HG02884 (cell line): Measurements from ENCODE around the gene CPB1.

ENCODE experiments used
- ATAC-seq: cut with Tn5 transposase; IDR thresholded peaks from one replicate; pipeline ENCODE4 v1.9.1; 2021; ENCODE audit warnings: mild to moderate bottlenecking, moderate library complexity; ENCODE audit not compliant: unreplicated experiment

The CPB1 gene

GRCh38 chr3:148829926-148830325 lies 2.3 kb downstream of the CPB1 start:
- ATAC-seq, result no peak

GRCh38 chr3:148833223-148833622 lies 5.6 kb downstream of the CPB1 start:
- no peak for ATAC-seq

- peak; percentile 49 for ATAC-seq
These were observed 12.2 kb downstream of the CPB1 start for GRCh38 chr3:148839805-148840204.

- no peak for ATAC-seq
These were observed 12.8 kb downstream of the CPB1 start for GRCh38 chr3:148840451-148840850.

- no peak for ATAC-seq
These were observed 18.3 kb downstream of the CPB1 start for GRCh38 chr3:148845756-148846395.

GRCh38 chr3:148847351-148847750 lies 19.7 kb downstream of the CPB1 start:
- no peak for ATAC-seq

GRCh38 chr3:148848410-148848809 lies 20.8 kb downstream of the CPB1 start:
- ATAC-seq, result no peak

GRCh38 chr3:148852271-148852992 lies 24.8 kb downstream of the CPB1 start:
- no peak for ATAC-seq

GRCh38 chr3:148853076-148853475 lies 25.5 kb downstream of the CPB1 start:
- ATAC-seq, result no peak

- no peak for ATAC-seq
These were observed 26.4 kb downstream of the CPB1 start for GRCh38 chr3:148854061-148854460.

GRCh38 chr3:148856384-148856783 lies 28.8 kb downstream of the CPB1 start:
- no peak for ATAC-seq

GRCh38 chr3:148857316-148857715 lies 29.7 kb downstream of the CPB1 start:
- no peak for ATAC-seq

- ATAC-seq, result peak; percentile 87
These were observed 33.8 kb downstream of the CPB1 start for GRCh38 chr3:148861277-148861869.

- ATAC-seq, result no peak
These were observed 35.7 kb downstream of the CPB1 start for GRCh38 chr3:148863297-148863696.

GRCh38 chr3:148863814-148864213 lies 36.2 kb downstream of the CPB1 start:
- no peak for ATAC-seq

GRCh38 chr3:148865049-148865448 lies 37.4 kb downstream of the CPB1 start, which contains the start of gene CPA3:
Gene CPA3 (plus strand): TSS chr3:148865296. CDS start chr3:148865308, 12 bp downstream.
- no peak for ATAC-seq

- no peak for ATAC-seq
These were observed 38.6 kb downstream of the CPB1 start for GRCh38 chr3:148866261-148866660.

GRCh38 chr3:148873270-148873927 lies 45.8 kb downstream of the CPB1 start:
- no peak for ATAC-seq

GRCh38 chr3:148873977-148874376 lies 46.4 kb downstream of the CPB1 start:
- no peak for ATAC-seq

GRCh38 chr3:148878095-148878494 lies 50.5 kb downstream of the CPB1 start:
- ATAC-seq, result no peak

GRCh38 chr3:148879256-148879655 lies 51.6 kb downstream of the CPB1 start:
- no peak for ATAC-seq

- no peak for ATAC-seq
These were observed 53.1 kb downstream of the CPB1 start for GRCh38 chr3:148880681-148881080.
